ENCODE results near the gene COL6A5. TPM values are rescaled to one million over a fixed set of nuclear protein-coding genes. Genes with fewer than 3 reads are reported as not detected.

The COL6A5 gene
- total and polyA plus RNA-seq, 11 donors, result 0.03 to 0.14 TPM; not detected in 9

- Histone ChIP-seq H3K27me3 (no peaks in the 10 kb centered on the region), H3K4me3 (no peak overlapping the region), H3K27ac (no peak overlapping the region), H3K9me3 (no peaks in the 10 kb centered on the region), H3K4me1 (peaks cover 0 to 6% (median 0%) of the 10 kb centered on the region in 12 donors), H3K36me3 (no peaks in the 10 kb centered on the region)
- ATAC-seq (no peak), DNase-seq (no peak)
- TF ChIP-seq CTCF (IDR thresholded peaks at IDR 0.05) (no peak), POLR2A (IDR thresholded peaks at IDR 0.05) (no peak)
- 60 to 77% (median 75%) methylated on average over 1 of the region's 1 CpG for WGBS, 4 donors
- intact Hi-C loops (cut with DNase I), result no loop called here
Measured at GRCh38 chr3:130488288-130488687, 142.8 kb downstream of the COL6A5 start.

- Histone ChIP-seq H3K4me1 (peaks cover 0 to 6% (median 0%) of the 10 kb centered on the region in 12 donors), H3K4me3 (no peak overlapping the region), H3K36me3 (no peaks in the 10 kb centered on the region), H3K9me3 (no peaks in the 10 kb centered on the region), H3K27ac (no peak overlapping the region), H3K27me3 (no peaks in the 10 kb centered on the region)
- no peak for ATAC-seq
- no peak for DNase-seq
- TF ChIP-seq CTCF (IDR thresholded peaks at IDR 0.05) (no peak), POLR2A (IDR thresholded peaks at IDR 0.05) (no peak)
- 56 to 77% (median 66%) methylated on average over 2 of the region's 2 CpGs for WGBS, 4 donors
- intact Hi-C loops (cut with DNase I), result no loop called here
Measured at GRCh38 chr3:130488769-130489450, 143.4 kb downstream of the COL6A5 start.

GRCh38 chr3:130490241-130490640 lies 144.8 kb downstream of the COL6A5 start:
- Histone ChIP-seq H3K27ac (no peak overlapping the region), H3K36me3 (no peaks in the 10 kb centered on the region), H3K4me3 (no peak overlapping the region), H3K4me1 (peaks cover 0 to 6% (median 0%) of the 10 kb centered on the region in 12 donors), H3K27me3 (no peaks in the 10 kb centered on the region), H3K9me3 (no peaks in the 10 kb centered on the region)
- intact Hi-C loops (cut with DNase I), result no loop called here
- no peak for TF ChIP-seq CTCF (IDR thresholded peaks at IDR 0.05)
- TF ChIP-seq POLR2A (IDR thresholded peaks at IDR 0.05), result no peak
- DNase-seq (no peak), ATAC-seq (no peak)
- WGBS, 4 donors, result 50 to 74% (median 62%) methylated on average over 1 of the region's 1 CpG

GRCh38 chr3:130491431-130491830 lies 146.0 kb downstream of the COL6A5 start:
- intact Hi-C loops (cut with DNase I), result no loop called here
- no peak overlapping the region for H3K4me3 ChIP-seq
- 70 to 82% (median 73%) methylated on average over 6 of the region's 6 CpGs for WGBS, 4 donors
- H3K27me3 ChIP-seq, result no peaks in the 10 kb centered on the region
- DNase-seq, result no peak
- no peak overlapping the region for H3K27ac ChIP-seq
- no peaks in the 10 kb centered on the region for H3K9me3 ChIP-seq
- peaks cover 0 to 6% (median 0%) of the 10 kb centered on the region in 12 donors for H3K4me1 ChIP-seq
- no peak for TF ChIP-seq POLR2A (IDR thresholded peaks at IDR 0.05)
- no peak for TF ChIP-seq CTCF (IDR thresholded peaks at IDR 0.05)
- H3K36me3 ChIP-seq, result no peaks in the 10 kb centered on the region
- ATAC-seq, result no peak
